ENCODE results near the gene MCUB.

GRCh38 chr4:109691411-109691920 is 131.4 kb downstream of the MCUB start:
- no peak for TF ChIP-seq POLR2A (IDR thresholded peaks at IDR 0.05)
- no peak for TF ChIP-seq CTCF (IDR thresholded peaks at IDR 0.05)

Measured in testis (tissue), 2 donors.